ENCODE results near the gene MAP2K4.

DNA sequence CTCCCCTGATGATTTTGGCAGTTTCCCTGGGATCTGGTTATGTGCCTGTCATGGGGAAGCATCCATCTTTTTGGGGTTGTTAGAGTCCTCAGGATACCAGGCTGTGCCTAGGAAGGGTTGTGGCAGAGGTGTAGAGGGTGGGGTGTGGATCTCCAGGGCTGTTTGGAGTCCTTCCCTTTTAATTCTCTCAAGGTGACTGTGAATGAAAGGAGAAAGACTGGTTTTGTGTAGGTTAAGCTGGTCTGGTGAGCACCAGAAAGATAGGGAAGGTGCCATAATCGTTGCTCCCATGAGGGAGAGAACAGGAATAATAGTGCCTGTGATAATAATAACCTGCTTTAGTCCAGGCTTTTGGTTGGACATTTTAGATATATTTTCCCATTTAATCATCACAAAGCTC is 7.0 kb downstream of the MAP2K4 start:
- TF ChIP-seq, protein P1, sequence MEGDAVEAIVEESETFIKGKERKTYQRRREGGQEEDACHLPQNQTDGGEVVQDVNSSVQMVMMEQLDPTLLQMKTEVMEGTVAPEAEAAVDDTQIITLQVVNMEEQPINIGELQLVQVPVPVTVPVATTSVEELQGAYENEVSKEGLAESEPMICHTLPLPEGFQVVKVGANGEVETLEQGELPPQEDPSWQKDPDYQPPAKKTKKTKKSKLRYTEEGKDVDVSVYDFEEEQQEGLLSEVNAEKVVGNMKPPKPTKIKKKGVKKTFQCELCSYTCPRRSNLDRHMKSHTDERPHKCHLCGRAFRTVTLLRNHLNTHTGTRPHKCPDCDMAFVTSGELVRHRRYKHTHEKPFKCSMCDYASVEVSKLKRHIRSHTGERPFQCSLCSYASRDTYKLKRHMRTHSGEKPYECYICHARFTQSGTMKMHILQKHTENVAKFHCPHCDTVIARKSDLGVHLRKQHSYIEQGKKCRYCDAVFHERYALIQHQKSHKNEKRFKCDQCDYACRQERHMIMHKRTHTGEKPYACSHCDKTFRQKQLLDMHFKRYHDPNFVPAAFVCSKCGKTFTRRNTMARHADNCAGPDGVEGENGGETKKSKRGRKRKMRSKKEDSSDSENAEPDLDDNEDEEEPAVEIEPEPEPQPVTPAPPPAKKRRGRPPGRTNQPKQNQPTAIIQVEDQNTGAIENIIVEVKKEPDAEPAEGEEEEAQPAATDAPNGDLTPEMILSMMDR (conservative IDR thresholded peaks at IDR 0.05; ENCODE audit: low read depth, low read length): no peak
- TF ChIP-seq MXI1 (IDR thresholded peaks at IDR 0.05; ENCODE audit: borderline replicate concordance, low read depth, low read length): no peak
- TF ChIP-seq, protein P2, sequence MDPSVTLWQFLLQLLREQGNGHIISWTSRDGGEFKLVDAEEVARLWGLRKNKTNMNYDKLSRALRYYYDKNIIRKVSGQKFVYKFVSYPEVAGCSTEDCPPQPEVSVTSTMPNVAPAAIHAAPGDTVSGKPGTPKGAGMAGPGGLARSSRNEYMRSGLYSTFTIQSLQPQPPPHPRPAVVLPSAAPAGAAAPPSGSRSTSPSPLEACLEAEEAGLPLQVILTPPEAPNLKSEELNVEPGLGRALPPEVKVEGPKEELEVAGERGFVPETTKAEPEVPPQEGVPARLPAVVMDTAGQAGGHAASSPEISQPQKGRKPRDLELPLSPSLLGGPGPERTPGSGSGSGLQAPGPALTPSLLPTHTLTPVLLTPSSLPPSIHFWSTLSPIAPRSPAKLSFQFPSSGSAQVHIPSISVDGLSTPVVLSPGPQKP (IDR thresholded peaks at IDR 0.05; ENCODE audit: borderline replicate concordance, low read depth, low read length): no peak
- no peak for TF ChIP-seq CEBPB (IDR thresholded peaks at IDR 0.05; ENCODE audit: low read depth, low read length)
- TF ChIP-seq POLR2A (IDR thresholded peaks at IDR 0.05; ENCODE audit: low read depth, low read length): no peak
- no peak for TF ChIP-seq RCOR1 (IDR thresholded peaks at IDR 0.05; ENCODE audit: insufficient replicate concordance, low read length)
- TF ChIP-seq BHLHE40 (IDR thresholded peaks at IDR 0.05; ENCODE audit: low read depth, low read length): no peak
- no peak for TF ChIP-seq NFE2L2 (IDR thresholded peaks at IDR 0.05; ENCODE audit: low read depth, low read length)
- TF ChIP-seq RFX5 (IDR thresholded peaks at IDR 0.05; ENCODE audit: low read depth, low read length): no peak
- no peak for TF ChIP-seq MAFK (IDR thresholded peaks at IDR 0.05; ENCODE audit: low read depth, low read length)
- no peak for TF ChIP-seq MAZ (IDR thresholded peaks at IDR 0.05; ENCODE audit: borderline replicate concordance, low read depth, low read length)
- TF ChIP-seq RAD21 (IDR thresholded peaks at IDR 0.05; ENCODE audit: low read length): no peak
- no peak for TF ChIP-seq SMC3 (IDR thresholded peaks at IDR 0.05; ENCODE audit: low read depth, low read length)

Data from IMR-90 (cell line).